Ovary (tissue), 9 donors: ENCODE results near the gene PTPRN2. TPM values are rescaled to one million over a fixed set of nuclear protein-coding genes. Genes with fewer than 3 reads are reported as not detected.

Experiments used
- DNase-seq, 5 donors: peaks; one replicate each; pipeline ENCODE4 v3.0.0-alpha.2; 2019 to 2020
- H3K27ac ChIP-seq, 2 donors: fragments of 200-600 bp; one replicate each; pipeline versions ENCODE4 v1.5.1 to v1.8.0; 2019 to 2022
- H3K27me3 ChIP-seq: fragments of 200-600 bp; one replicate; pipeline ENCODE4 v1.8.0; 2022
- H3K36me3 ChIP-seq: fragments of 200-600 bp; sonication (generic); one replicate; pipeline ENCODE4 v1.5.1; 2019
- H3K4me1 ChIP-seq: one replicate; pipeline ENCODE4 v1.8.1; 2013; ENCODE audit warnings: mild to moderate bottlenecking, moderate library complexity; ENCODE audit not compliant: insufficient read depth
- H3K4me3 ChIP-seq: fragments of 200-600 bp; sonication (generic); one replicate; pipeline ENCODE4 v1.5.1; 2017
- H3K9me3 ChIP-seq, 2 donors: fragments of 200-600 bp in 1 of 2; sonication (generic) in 1 of 2; one replicate each; pipeline versions ENCODE4 v1.5.1 to v1.8.1; 2013 to 2019; ENCODE audit warnings: mild to moderate bottlenecking in 1 of 2, moderate library complexity in 1 of 2
- EP300 ChIP-seq: sonication (generic); formaldehyde crosslinking; IDR thresholded peaks from one replicate; pipeline ENCODE4 v1.6.1; 2017; ENCODE audit warnings: antibody characterized with exemption
- POLR2A ChIP-seq: fragments of 450-650 bp; IDR thresholded peaks from one replicate; pipeline ENCODE4 v1.6.1; 2017; ENCODE audit warnings: antibody characterized with exemption, mild to moderate bottlenecking, moderate library complexity
- WGBS, 3 donors: extraction: QIAGEN DNeasy Blood & Tissue Kit in 1 of 3; methylation state at CpG; one replicate each; pipeline versions ENCODE4 v1.1.5 to v1.1.7; 2013 to 2017; 5-methylcytosine and 5-hydroxymethylcytosine counted together
- intact Hi-C, 4 donors: fragments of 100-400 bp; cut with DNase I; formaldehyde crosslinking; loops; one replicate each; pipeline versions ENCODE4 v1.11.0 to v1.15.1; 2022 to 2023
- polyA plus RNA-seq, 2 donors: library from polyadenylated mRNA; stranded (reverse); fragments of 200-250 nt in 1 of 2; fragments of 350-450 nt in 1 of 2; fragmentation: Illumina TruSeq in 1 of 2; extraction: RNeasy Lipid Tissue Mini Kit (QIAGEN cat#74804) in 1 of 2; gene quantifications; one replicate each; pipeline ENCODE4 v1.2.3, GENCODE V29; 2013 to 2014
- total RNA-seq, 7 donors: library from RNA; depleted of rRNA in 2 of 7; stranded (reverse); fragments of >200 nt in 2 of 7; fragmentation: NEBNext Ultra II Directional in 3 of 7; extraction: Animal tissue kit (Norgen Biotek cat#: 25700) in 3 of 7; gene quantifications; one replicate each; pipeline versions ENCODE4 v1.1.0 to v1.2.4, GENCODE V29; 2016 to 2023
- TF ChIP-seq, protein P1 (sequence below), 3 donors: fragments of 450-650 bp in 2 of 3; fragments of 200-600 bp in 1 of 3; IDR thresholded peaks; one replicate each; pipeline versions ENCODE4 v1.5.1 to v1.8.0; 2016 to 2022; ENCODE audit warnings: antibody characterized with exemption in 3 of 3, mild to moderate bottlenecking in 1 of 3
- donor health status: DM: no; HTN: no; CAD: no; lungs with moderate emphysema.
- donor health status: DM: no; HTN: no; CAD: no.
- donor health status: Bipolar disorder and iron deficiency.
- donor health status: DM: yes; HTN: yes; CAD: no.
- donor health status: DM: no; HTN: no; CAD: no.
- donor health status: DM: yes; HTN: yes; CAD: no.

PTPRN2 gene
- total and polyA plus RNA-seq, 9 donors: 3.5 to 11.1 (median 5.9) TPM

DNA sequence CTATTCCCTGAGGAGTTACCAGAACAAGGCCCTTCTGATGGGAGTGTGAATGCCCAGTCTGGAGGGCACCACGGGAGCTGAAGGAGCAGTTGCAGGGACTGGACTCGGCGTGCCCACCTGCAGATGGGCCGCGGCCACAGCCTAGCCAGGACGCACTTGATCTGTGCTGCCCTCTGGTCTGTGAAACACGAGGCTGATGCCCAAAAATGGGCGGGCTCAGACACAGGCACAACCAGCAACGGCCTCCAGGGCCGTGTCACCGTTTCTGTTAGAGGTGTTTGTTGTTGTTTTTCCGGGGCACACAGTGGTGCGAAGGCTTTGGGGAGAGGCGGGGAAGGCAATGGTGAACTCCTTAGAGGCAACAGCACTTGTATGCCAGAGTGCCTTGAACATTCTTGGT lies 1015.0 kb downstream of the PTPRN2 start:
- TF ChIP-seq, protein P1, sequence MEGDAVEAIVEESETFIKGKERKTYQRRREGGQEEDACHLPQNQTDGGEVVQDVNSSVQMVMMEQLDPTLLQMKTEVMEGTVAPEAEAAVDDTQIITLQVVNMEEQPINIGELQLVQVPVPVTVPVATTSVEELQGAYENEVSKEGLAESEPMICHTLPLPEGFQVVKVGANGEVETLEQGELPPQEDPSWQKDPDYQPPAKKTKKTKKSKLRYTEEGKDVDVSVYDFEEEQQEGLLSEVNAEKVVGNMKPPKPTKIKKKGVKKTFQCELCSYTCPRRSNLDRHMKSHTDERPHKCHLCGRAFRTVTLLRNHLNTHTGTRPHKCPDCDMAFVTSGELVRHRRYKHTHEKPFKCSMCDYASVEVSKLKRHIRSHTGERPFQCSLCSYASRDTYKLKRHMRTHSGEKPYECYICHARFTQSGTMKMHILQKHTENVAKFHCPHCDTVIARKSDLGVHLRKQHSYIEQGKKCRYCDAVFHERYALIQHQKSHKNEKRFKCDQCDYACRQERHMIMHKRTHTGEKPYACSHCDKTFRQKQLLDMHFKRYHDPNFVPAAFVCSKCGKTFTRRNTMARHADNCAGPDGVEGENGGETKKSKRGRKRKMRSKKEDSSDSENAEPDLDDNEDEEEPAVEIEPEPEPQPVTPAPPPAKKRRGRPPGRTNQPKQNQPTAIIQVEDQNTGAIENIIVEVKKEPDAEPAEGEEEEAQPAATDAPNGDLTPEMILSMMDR (IDR thresholded peaks at IDR 0.05): no peak
- TF ChIP-seq POLR2A (no peak), EP300 (no peak)
- WGBS, 3 donors: 81 to 83% (median 81%) methylated on average over 14 of the region's 14 CpGs

DNA sequence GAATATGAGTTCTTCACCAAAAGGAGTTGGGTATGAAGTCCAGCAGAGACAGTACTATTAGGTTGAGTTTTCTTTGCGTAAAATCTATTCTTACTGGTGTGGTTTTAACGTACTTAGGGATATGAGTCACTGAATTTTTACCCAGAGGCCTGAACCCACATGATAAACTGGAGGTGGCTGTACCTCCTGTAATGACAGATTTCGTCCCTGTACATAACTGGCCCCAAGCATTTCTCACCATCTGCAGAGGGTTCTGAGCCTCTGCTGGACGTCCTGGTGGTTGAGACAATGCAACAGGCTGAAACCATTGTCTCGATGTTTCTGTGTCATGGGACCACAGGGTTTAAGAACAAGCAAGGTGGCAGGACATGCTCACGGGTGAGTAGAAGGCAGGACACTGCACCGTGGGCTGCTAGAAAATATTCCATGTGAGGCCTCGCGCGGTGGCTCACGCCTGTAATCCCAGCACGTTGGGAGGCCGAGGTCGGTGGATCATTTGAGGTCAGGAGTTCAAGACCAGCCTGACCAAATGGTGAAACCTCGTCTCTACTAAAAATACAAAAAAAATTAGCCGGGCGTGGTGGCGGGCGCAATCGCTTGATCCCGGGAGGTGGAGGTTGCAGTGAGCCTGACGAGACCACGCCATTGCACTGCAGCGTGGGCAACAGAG lies 1017.0 kb downstream of the PTPRN2 start:
- Histone ChIP-seq H3K4me1 (peaks cover 3% of the 10 kb centered on the region), H3K27ac (no peak overlapping the region), H3K9me3 (no peaks in the 10 kb centered on the region), H3K36me3 (no peaks in the 10 kb centered on the region), H3K27me3 (no peaks in the 10 kb centered on the region), H3K4me3 (no peak overlapping the region)
- no peak for TF ChIP-seq POLR2A
- TF ChIP-seq, protein P1 (IDR thresholded peaks at IDR 0.05): no peak
- TF ChIP-seq EP300: no peak
- 95 to 96% (median 95%) methylated on average over 24 of the region's 24 CpGs for WGBS, 3 donors
- intact Hi-C loops: no loop called here
- DNase-seq: no peak

More for the DNA sequence above, 1015.0 kb downstream of the PTPRN2 start:
- no peak overlapping the region for H3K27ac ChIP-seq
- H3K4me3 ChIP-seq: no peak overlapping the region
- no peaks in the 10 kb centered on the region for H3K36me3 ChIP-seq
- no peaks in the 10 kb centered on the region for H3K27me3 ChIP-seq
- H3K9me3 ChIP-seq: no peaks in the 10 kb centered on the region
- H3K4me1 ChIP-seq: peaks cover 3% of the 10 kb centered on the region
- no peak for DNase-seq
- intact Hi-C loops: no loop called here

DNA sequence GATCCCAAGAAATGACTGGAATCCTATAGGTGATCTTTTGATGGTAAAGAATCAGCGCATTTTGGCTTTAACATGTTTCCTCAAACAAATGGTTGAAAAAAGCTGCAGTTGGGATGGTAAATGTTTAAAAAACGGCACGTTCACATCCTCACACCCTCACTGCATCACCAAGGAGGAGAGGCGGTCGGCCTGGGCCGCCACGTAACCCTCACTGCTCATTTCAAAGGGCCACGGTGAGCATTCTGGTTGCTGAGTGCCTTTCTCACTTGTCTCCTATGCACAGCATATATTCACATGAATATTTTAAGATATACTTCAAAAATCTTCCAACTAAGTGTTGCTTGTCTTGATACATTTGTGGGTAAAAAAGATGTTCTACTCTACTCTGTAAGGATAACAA lies 1017.7 kb downstream of the PTPRN2 start:
- Histone ChIP-seq H3K4me1 (peaks cover 3% of the 10 kb centered on the region), H3K27ac (no peak overlapping the region), H3K36me3 (no peaks in the 10 kb centered on the region), H3K9me3 (no peaks in the 10 kb centered on the region), H3K27me3 (no peaks in the 10 kb centered on the region), H3K4me3 (no peak overlapping the region)
- DNase-seq: no peak
- TF ChIP-seq, protein P1 (IDR thresholded peaks at IDR 0.05): no peak
- TF ChIP-seq POLR2A (no peak), EP300 (no peak)
- intact Hi-C loops: no loop called here
- WGBS, 3 donors: 89 to 96% (median 91%) methylated on average over 8 of the region's 8 CpGs

DNA sequence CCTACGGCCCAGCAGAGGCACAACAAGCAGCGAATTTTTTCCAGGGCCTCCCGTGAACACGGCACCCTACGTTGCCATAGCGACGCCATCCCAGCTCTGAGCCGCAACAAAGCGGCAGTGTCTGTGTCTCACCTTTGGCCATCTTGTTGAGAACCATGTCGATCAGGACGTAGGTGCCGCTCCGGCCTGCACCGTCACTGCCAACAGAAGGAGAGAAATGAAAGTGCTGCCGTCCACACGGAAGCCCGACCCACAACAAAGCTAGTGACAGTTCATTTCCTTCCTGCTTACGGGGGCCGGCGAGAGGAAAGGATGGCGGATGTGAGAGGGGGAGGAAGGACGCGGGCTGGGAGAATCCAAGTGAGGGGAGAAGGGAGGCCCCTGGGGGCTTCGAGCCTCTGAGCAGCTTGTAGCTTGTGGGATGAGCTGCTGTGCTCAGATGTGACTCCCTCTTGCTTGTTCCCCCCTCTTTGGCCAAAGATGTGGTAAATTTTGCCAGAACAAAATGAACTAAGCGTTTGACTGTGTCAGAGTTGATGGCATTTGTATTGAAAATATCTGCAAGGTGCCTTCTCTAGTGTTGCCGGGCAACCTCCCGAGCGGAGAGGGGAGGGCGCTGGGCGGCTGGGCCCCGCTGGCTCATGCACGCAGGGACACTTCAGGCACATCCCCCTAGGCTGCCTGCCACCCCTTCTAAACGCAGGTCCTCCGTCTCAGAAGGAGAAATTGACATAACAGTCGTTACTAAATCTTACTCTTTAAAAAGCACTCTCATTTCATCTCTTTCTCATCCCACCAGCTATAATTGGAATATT lies 1018.6 kb downstream of the PTPRN2 start:
- Histone ChIP-seq H3K27ac (peak overlapping the region in 1 of 2 donors; percentile 55), H3K4me1 (peaks cover 3% of the 10 kb centered on the region), H3K9me3 (no peaks in the 10 kb centered on the region), H3K36me3 (no peaks in the 10 kb centered on the region), H3K27me3 (no peaks in the 10 kb centered on the region), H3K4me3 (peak overlapping the region; percentile 47)
- DNase-seq: peak; percentile 43 to 69 (median 55)
- WGBS, 3 donors: 1% methylated on average over 35 of the region's 35 CpGs
- intact Hi-C loops: no loop called here
- TF ChIP-seq, protein P1 (IDR thresholded peaks at IDR 0.05): no peak
- TF ChIP-seq EP300 (no peak), POLR2A (no peak)
